HCT116 (cell line): ENCODE results near the gene CCDC9.

Source experiments
- EZH2 ChIP-seq: fragments of 200-600 bp; sonication (generic); IDR thresholded peaks from 2 replicates; pipeline ENCODE4 v1.6.1; 2017; ENCODE audit warnings: antibody characterized with exemption, mixed run types
- EZH2phosphoT487 ChIP-seq: fragments of 200-600 bp; IDR thresholded peaks from 2 replicates; pipeline ENCODE4 v1.6.1; 2018; ENCODE audit warnings: antibody characterized with exemption, borderline replicate concordance
- POLR2A ChIP-seq: IDR thresholded peaks from 2 replicates; pipeline ENCODE4 v1.7.0; 2011; ENCODE audit warnings: borderline replicate concordance; ENCODE audit not compliant: insufficient read depth, insufficient read length; ENCODE audit errors: extremely low read depth
- POLR2AphosphoS5 ChIP-seq: IDR thresholded peaks from 2 replicates; pipeline ENCODE4 v1.6.1; 2011; ENCODE audit warnings: mild to moderate bottlenecking, low read depth, low read length, moderate library complexity
- SIN3A ChIP-seq: IDR thresholded peaks from 2 replicates; pipeline ENCODE4 v1.6.1; 2012; ENCODE audit warnings: low read depth
- SRF ChIP-seq: IDR thresholded peaks from 2 replicates; pipeline ENCODE4 v1.6.1; 2012; ENCODE audit warnings: low read depth
- ZFX ChIP-seq: fragments of 450-650 bp; IDR thresholded peaks from 2 replicates; pipeline ENCODE4 v1.6.1; 2017
- TF ChIP-seq, protein P1 (sequence below), 3 experiments: fragments of 200-600 bp in 1 of 3; sonication (generic) in 1 of 3; IDR thresholded peaks in 2 of 3; conservative IDR thresholded peaks in 1 of 3; 2 replicates each; pipeline ENCODE4 v1.5.1; 2012 to 2017; ENCODE audit warnings: low read depth in 2 of 3, low read length in 2 of 3, antibody characterized with exemption in 1 of 3, borderline replicate concordance in 1 of 3, control low read depth in 1 of 3, mild to moderate bottlenecking in 1 of 3, mixed read lengths in 1 of 3, mixed run types in 1 of 3, moderate library complexity in 1 of 3; ENCODE audit not compliant: insufficient read depth in 1 of 3

DNA sequence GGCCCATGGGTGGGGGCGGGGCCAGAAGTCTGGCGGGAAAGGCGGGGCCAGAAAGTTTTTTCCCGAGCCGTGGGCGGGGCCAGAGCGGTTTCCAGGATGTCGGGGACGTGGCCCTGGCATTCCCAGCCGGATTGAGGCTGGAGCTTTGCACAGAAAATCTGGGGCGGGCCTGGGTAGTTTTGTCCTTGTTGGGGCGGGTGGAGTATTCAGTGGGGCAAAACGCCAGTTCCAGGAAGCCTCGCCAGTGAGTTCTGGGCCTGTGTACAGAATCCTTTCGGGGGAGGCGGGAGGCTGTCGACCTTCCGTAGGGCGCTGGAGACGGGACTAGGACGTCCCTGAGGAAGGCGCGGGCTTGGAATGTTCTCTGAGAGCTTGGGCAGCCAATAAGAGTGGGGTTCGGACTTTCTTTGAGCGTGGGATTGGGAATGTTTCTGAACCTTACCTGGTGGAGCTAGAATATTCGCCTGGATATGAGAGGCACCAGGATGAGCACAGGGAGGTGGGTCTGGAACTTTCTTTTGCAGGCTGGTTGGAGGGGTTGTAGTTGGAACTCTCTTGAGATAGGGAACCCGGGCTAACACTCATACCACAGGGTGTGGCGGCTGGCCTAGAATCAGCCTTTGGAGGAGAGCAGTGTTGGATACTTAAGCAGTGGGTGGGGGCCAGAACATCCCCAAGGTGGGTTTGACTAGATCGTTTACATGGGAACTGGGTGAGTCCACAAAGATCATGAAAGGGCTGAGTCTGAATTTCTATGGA lies 1.3 kb downstream of the CCDC9 start:
- TF ChIP-seq, protein P1, sequence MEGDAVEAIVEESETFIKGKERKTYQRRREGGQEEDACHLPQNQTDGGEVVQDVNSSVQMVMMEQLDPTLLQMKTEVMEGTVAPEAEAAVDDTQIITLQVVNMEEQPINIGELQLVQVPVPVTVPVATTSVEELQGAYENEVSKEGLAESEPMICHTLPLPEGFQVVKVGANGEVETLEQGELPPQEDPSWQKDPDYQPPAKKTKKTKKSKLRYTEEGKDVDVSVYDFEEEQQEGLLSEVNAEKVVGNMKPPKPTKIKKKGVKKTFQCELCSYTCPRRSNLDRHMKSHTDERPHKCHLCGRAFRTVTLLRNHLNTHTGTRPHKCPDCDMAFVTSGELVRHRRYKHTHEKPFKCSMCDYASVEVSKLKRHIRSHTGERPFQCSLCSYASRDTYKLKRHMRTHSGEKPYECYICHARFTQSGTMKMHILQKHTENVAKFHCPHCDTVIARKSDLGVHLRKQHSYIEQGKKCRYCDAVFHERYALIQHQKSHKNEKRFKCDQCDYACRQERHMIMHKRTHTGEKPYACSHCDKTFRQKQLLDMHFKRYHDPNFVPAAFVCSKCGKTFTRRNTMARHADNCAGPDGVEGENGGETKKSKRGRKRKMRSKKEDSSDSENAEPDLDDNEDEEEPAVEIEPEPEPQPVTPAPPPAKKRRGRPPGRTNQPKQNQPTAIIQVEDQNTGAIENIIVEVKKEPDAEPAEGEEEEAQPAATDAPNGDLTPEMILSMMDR (IDR thresholded peaks at IDR 0.05 in 2 of 3, conservative IDR thresholded peaks at IDR 0.05 in 1 of 3; ENCODE audit: borderline replicate concordance in 1 of 3, insufficient read depth in 1 of 3, low read depth in 2 of 3, low read length in 2 of 3) = no peak
- TF ChIP-seq SIN3A (no peak), ZFX (no peak), EZH2 (no peak), EZH2phosphoT487 (no peak), POLR2A (no peak), SRF (no peak), POLR2AphosphoS5 (peak; percentile 78)
